Measurements from ENCODE around the gene ANKRD44. TPM values are rescaled to one million over a fixed set of nuclear protein-coding genes. Genes with fewer than 3 reads are reported as not detected.

The ANKRD44 gene
- total RNA-seq, 1 experiment from 2014 or later, result 16.2 TPM

GRCh38 chr2:197208024-197208423 lies 102.6 kb downstream of the ANKRD44 start:
- no peak for DNase-seq (ENCODE audit: low spot score)

GRCh38 chr2:197207598-197207997 lies 103.0 kb downstream of the ANKRD44 start:
- no peak for DNase-seq (ENCODE audit: low spot score)

- DNase-seq (ENCODE audit: low spot score), result peak; percentile 41
Observed at GRCh38 chr2:197207106-197207505, 103.5 kb downstream of the ANKRD44 start.

GRCh38 chr2:197205585-197206215 lies 104.9 kb downstream of the ANKRD44 start:
- DNase-seq (ENCODE audit: low spot score), result no peak

- DNase-seq (ENCODE audit: low spot score), result no peak
Observed at GRCh38 chr2:197204519-197205250, 105.9 kb downstream of the ANKRD44 start.

GRCh38 chr2:197201874-197202273 lies 108.7 kb downstream of the ANKRD44 start:
- no peak for DNase-seq (ENCODE audit: low spot score)

GRCh38 chr2:197200762-197201058 lies 109.9 kb downstream of the ANKRD44 start:
- no peak for DNase-seq (ENCODE audit: low spot score)

GRCh38 chr2:197200051-197200761 lies 110.4 kb downstream of the ANKRD44 start:
- no peak for DNase-seq (ENCODE audit: low spot score)

GRCh38 chr2:197198890-197199289 lies 111.7 kb downstream of the ANKRD44 start:
- no peak for DNase-seq (ENCODE audit: low spot score)

GRCh38 chr2:197197895-197198311 lies 112.7 kb downstream of the ANKRD44 start:
- no peak for DNase-seq (ENCODE audit: low spot score)

- no peak for DNase-seq (ENCODE audit: low spot score)
Observed at GRCh38 chr2:197196541-197197180, 113.9 kb downstream of the ANKRD44 start.

GRCh38 chr2:197195518-197195917 lies 115.1 kb downstream of the ANKRD44 start:
- no peak for DNase-seq (ENCODE audit: low spot score)

- no peak for DNase-seq (ENCODE audit: low spot score)
Observed at GRCh38 chr2:197191940-197192322, 118.6 kb downstream of the ANKRD44 start.

- DNase-seq (ENCODE audit: low spot score), result peak; percentile 39
Observed at GRCh38 chr2:197191177-197191939, 119.2 kb downstream of the ANKRD44 start.

- no peak for DNase-seq (ENCODE audit: low spot score)
Observed at GRCh38 chr2:197190100-197190432, 120.5 kb downstream of the ANKRD44 start.

GRCh38 chr2:197189426-197190099 lies 121.0 kb downstream of the ANKRD44 start:
- DNase-seq (ENCODE audit: low spot score), result no peak

- DNase-seq (ENCODE audit: low spot score), result no peak
Observed at GRCh38 chr2:197185676-197186075, 124.9 kb downstream of the ANKRD44 start.

- DNase-seq (ENCODE audit: low spot score), result peak; percentile 54
Observed at GRCh38 chr2:197184959-197185586, 125.5 kb downstream of the ANKRD44 start.

GRCh38 chr2:197183355-197183754 lies 127.2 kb downstream of the ANKRD44 start:
- peak; percentile 44 for DNase-seq (ENCODE audit: low spot score)

GRCh38 chr2:197182668-197183067 lies 127.9 kb downstream of the ANKRD44 start:
- no peak for DNase-seq (ENCODE audit: low spot score)

GRCh38 chr2:197181491-197181890 lies 129.1 kb downstream of the ANKRD44 start:
- peak; percentile 52 for DNase-seq (ENCODE audit: low spot score)
